ENCODE data around the gene ATP6V1E1.
"Not testable (repeated sequence)": the region's sequence is repeated elsewhere in the genome, so short reads cannot be mapped to it uniquely, and the experiment has no call there.

- not testable (repeated sequence) for TF ChIP-seq TAF1 (IDR thresholded peaks at IDR 0.05; ENCODE audit: borderline replicate concordance, low read depth, low read length); GABPA (IDR thresholded peaks at IDR 0.05; ENCODE audit: low read depth); NFYA (IDR thresholded peaks at IDR 0.05; ENCODE audit: borderline replicate concordance, low read depth, low read length); EP300 (IDR thresholded peaks at IDR 0.05; ENCODE audit: borderline replicate concordance in 1 of 2, control insufficient read depth in 1 of 2, low read depth in 2 of 2, low read length in 2 of 2); EZH2 (IDR thresholded peaks at IDR 0.05; ENCODE audit: borderline replicate concordance, control insufficient read depth, low read depth, low read length); CTCF (IDR thresholded peaks at IDR 0.05 in 2 of 3, conservative IDR thresholded peaks at IDR 0.05 in 1 of 3; ENCODE audit: control insufficient read depth in 2 of 3, extremely low read depth in 1 of 3, insufficient read depth in 1 of 3, low read depth in 3 of 3, low read length in 3 of 3); STAT1 (conservative IDR thresholded peaks at IDR 0.05); CHD2 (IDR thresholded peaks at IDR 0.05; ENCODE audit: borderline replicate concordance, low read depth, low read length); CEBPB (IDR thresholded peaks at IDR 0.05; ENCODE audit: borderline replicate concordance in 1 of 2, low read depth in 2 of 2, low read length in 2 of 2); SMARCA5 (IDR thresholded peaks at IDR 0.05); FOXK2 (IDR thresholded peaks at IDR 0.05)
- TF ChIP-seq, protein P1, sequence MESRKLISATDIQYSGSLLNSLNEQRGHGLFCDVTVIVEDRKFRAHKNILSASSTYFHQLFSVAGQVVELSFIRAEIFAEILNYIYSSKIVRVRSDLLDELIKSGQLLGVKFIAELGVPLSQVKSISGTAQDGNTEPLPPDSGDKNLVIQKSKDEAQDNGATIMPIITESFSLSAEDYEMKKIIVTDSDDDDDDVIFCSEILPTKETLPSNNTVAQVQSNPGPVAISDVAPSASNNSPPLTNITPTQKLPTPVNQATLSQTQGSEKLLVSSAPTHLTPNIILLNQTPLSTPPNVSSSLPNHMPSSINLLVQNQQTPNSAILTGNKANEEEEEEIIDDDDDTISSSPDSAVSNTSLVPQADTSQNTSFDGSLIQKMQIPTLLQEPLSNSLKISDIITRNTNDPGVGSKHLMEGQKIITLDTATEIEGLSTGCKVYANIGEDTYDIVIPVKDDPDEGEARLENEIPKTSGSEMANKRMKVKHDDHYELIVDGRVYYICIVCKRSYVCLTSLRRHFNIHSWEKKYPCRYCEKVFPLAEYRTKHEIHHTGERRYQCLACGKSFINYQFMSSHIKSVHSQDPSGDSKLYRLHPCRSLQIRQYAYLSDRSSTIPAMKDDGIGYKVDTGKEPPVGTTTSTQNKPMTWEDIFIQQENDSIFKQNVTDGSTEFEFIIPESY (IDR thresholded peaks at IDR 0.05), result not testable (repeated sequence)
Observed at GRCh38 chr22:17566016-17566687, 62.4 kb downstream of the ATP6V1E1 start.

Measured in GM12878 (cell line).